GM21529 (cell line): ENCODE data around the gene ZNF679.
"Not testable (repeated sequence)": the region's sequence is repeated elsewhere in the genome, so short reads cannot be mapped to it uniquely, and the experiment has no call there.

Experiments
- ATAC-seq: cut with Tn5 transposase; IDR thresholded peaks from one replicate; pipeline ENCODE4 v1.9.1; 2021; ENCODE audit not compliant: unreplicated experiment

ZNF679 gene

DNA sequence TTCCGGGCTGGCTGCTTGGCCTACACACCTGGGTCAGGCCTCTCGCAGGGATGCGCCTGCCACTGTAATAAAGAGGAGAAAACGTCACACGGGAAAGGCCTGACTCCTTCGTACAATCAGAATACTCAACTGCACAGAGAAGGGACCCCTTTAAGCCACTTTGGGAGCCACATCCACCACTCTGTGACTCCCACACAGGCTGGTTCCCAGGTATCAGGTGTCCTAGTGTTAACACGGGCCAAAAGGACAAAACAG lies 79.7 kb downstream of the ZNF679 start:
- ATAC-seq, result no peak

DNA sequence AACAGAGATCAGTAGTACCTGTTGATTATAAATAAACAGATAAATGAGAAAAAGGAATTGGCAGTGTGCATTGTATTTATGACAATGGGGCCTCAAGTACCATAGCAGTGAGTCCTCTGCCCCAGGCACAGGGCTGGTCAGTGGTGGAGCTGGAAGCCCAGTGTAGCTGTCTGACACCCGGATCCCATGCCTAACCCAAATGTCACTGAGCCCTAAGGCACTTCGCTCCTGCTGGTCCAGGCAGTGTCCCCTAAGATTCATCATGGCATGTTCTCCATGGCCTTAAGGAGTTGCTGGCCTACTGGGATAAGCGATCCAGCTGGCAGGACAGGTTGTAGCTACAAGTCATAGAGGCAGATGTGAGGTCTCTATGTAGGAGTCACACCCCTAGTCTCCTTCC lies 82.2 kb downstream of the ZNF679 start:
- ATAC-seq, result no peak

DNA sequence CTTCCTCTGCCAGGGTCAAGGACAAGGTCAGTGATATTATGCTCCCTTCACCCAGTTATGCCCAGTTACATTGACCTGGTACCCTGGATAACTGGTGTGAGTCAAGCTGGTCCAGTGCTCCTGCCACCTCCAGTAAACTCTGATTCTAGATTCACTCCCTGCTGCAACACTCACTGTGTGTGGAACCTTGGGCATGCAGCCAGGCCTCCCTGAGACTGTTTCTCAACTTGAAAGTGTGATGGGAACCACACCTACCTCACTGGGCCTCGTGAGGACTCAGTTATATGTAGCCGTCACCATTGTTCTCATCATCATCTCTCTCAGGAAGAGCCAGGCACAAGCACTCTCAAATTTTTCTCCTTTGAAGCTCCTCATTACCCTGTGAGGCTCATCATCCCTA lies 84.6 kb downstream of the ZNF679 start:
- ATAC-seq, result no peak

DNA sequence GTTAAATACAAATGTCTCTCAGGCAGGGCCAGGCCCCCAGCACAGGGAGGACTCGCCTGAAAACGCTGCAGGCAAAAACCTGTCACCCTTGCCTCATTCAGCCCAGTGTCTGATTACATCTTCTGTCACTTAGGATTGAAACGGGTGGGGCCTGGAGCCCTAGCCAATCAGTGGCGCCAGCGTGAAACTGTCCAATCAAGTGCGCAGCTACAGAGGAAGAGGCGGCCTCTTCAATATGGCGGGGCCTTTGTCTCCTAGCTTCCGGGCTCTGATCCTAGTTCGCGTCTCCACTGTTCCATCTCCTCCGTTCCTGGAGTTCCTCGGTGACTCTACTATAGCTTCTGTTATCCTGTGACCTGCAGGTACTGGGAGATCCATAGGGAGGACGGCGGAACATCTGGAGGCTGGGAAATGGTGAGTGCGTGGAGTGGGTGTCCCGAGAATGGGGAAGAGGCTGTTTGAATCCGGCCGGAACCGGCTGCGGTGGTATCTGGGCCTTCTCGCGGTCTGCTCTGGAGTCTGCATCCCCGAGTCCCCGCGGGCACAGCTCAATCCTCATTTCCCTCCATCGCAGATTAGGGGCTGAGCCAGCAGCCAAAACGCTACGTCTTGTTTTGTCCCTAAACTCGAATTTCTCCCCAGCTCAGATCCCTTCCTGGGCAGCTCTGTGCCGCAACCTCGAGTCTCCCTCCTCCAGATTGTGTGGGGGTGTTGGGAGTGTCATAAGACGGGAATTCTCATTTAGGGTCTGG lies 85.6 kb downstream of the ZNF679 start, which contains the start of gene ZNF736:
Gene ZNF736, plus strand, starts transcription at position 222 of the 752 bp plus-strand sequence. Its CDS starts 190 bp downstream, at position 412.
- peak; percentile 100 for ATAC-seq

DNA sequence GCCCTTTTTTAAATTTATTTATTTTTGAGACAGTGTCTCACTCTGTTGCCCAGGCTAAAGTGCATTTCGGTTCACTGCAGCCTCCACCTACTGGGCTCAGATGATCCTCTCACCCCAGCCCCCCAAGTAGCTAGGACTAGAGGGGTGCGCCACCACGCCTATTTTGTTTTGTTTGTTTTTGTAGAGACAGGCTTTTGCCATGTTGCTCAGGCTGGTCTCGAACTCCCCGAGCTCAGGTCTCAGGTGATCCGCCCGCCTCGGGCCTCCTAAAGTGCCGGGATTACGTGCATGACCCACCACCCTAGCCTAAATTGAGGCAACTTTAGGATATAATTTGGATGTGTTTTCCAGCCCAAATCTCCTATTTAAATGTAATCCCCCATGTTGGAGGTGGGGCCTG lies 86.3 kb downstream of the ZNF679 start:
- ATAC-seq, result no peak

DNA sequence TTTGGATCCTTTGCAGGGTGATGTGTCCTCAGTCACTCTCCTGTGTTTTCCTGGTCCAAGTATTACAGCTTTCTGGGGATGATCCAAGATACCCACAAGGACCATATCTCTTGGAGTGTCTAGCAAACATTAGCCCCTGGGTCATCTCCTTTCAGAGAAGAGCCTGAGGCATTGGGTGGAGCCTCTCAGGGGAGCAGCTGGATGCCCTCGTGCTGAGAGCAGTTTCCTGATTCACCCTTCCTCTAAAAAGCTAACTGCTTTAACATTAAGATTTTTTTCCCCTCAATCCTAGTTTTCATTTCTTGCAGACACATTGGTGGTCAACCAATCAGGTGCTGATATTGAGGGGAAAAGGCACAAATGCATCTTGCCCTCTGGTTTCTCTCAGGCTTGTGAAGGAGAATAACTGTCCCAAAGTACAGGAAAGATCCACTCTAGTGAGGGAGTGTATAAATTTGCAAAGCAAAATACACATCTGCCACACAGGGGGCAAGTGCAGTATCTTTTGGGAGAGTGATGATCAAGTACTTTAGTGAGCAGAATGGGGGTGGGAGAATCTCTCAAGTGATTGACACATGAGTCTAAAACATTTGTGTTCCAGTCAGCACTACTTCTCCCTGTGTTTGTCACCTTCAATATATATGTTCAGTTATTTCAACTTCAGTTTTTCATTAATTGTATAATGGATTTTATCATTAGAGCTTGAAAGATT lies 87.9 kb downstream of the ZNF679 start:
- not testable (repeated sequence) for ATAC-seq
